K562 (cell line): ENCODE measurements around the gene PTPN18. TPM values are rescaled to one million over a fixed set of nuclear protein-coding genes. Genes with fewer than 3 reads are reported as not detected.

Experiments used
- ATAC-seq: fragments of 200-7000 bp; cut with Tn5 transposase; 3 replicates; pipeline ENCODE4 v1.9.1; 2020; ENCODE audit warnings: moderate library complexity
- BruUV-seq: library from RNA; stranded (reverse); fragments of 400-500 nt; replicated peaks from 2 replicates; lab custom pipeline; 2021; lab: Mats Ljungman, UMichigan
- CTCF ChIA-PET: fragments of 300-600 bp; formaldehyde crosslinking; extraction: SDS; loops from one replicate; lab custom pipeline; 2021; ENCODE audit warnings: low intra/inter-chr PET ratio; lab: Yijun Ruan, JAX
- POLR2A ChIA-PET: fragments of 300-600, 350-650 bp; sonication (Branson Sonifier 250); formaldehyde crosslinking; extraction: SDS; loops from one replicate; lab custom pipeline; 2021; ENCODE audit warnings: antibody characterized with exemption, inconsistent platforms; lab: Yijun Ruan, JAX
- DNase-seq, 4 experiments: peaks; one replicate each; pipeline versions ENCODE4 v3.0.0 to v3.0.0-alpha.2; 2011 to 2018; ENCODE audit warnings: low spot score in 3 of 4, mixed read lengths in 3 of 4; ENCODE audit errors: extremely low read depth in 1 of 4
- FAIRE-seq: peaks from 2 replicates; lab custom pipeline; 2011; peaks lifted over from hg19 to GRCh38; lab: Jason Lieb, UNC
- H2AFZ ChIP-seq: 2 replicates; pipeline ENCODE4 v1.6.0; 2011; ENCODE audit warnings: low read depth, low read length, control low read depth, inconsistent platforms
- H3K27ac ChIP-seq: fragments of 200-600 bp; 3 replicates; pipeline ENCODE4 v1.8.0; 2011; ENCODE audit warnings: low read depth, mild to moderate bottlenecking, control low read depth, inconsistent platforms, low read length, moderate library complexity, mixed read lengths; ENCODE audit errors: extremely low read depth
- H3K27me3 ChIP-seq, 2 experiments: fragments of 300-600 bp in 1 of 2; 2 replicates in 1 of 2; 3 replicates in 1 of 2; pipeline versions ENCODE4 v1.6.0 to v1.8.0; 2011; ENCODE audit warnings: inconsistent platforms in 2 of 2, low read length in 2 of 2, mild to moderate bottlenecking in 1 of 2, mixed read lengths in 1 of 2, moderate library complexity in 1 of 2; ENCODE audit not compliant: control insufficient read depth in 2 of 2, insufficient read depth in 2 of 2
- H3K36me3 ChIP-seq: fragments of 300-600 bp; 3 replicates; pipeline ENCODE4 v1.8.0; 2011; ENCODE audit warnings: mild to moderate bottlenecking, low read length, inconsistent platforms; ENCODE audit not compliant: control insufficient read depth, insufficient read depth
- H3K4me1 ChIP-seq, 2 experiments: fragments of 200-600 bp in 1 of 2; replicated peaks in 1 of 2; 2 replicates in 1 of 2; 3 replicates in 1 of 2; pipeline versions ENCODE4 v1.5.1 to v1.8.0; 2011; ENCODE audit warnings: inconsistent platforms in 2 of 2, low read length in 2 of 2, mild to moderate bottlenecking in 1 of 2, mixed read lengths in 1 of 2, moderate library complexity in 1 of 2; ENCODE audit not compliant: control insufficient read depth in 2 of 2, insufficient read depth in 2 of 2
- H3K4me2 ChIP-seq: 2 replicates; pipeline ENCODE4 v1.6.1; 2011; ENCODE audit warnings: low read length, control low read depth, inconsistent platforms, mixed read lengths; ENCODE audit not compliant: insufficient read depth
- H3K4me3 ChIP-seq: fragments of 200-600 bp; sonication (generic), shearing (Covaris generic); 2 replicates; pipeline ENCODE4 v1.5.1; 2016; ENCODE audit warnings: control low read depth, inconsistent platforms
- H3K79me2 ChIP-seq: fragments of 200-600 bp; 3 replicates; pipeline ENCODE4 v1.8.0; 2011; ENCODE audit warnings: low read length, inconsistent platforms; ENCODE audit not compliant: control insufficient read depth, insufficient read depth
- H3K9ac ChIP-seq, 2 experiments: 2 replicates each; pipeline versions ENCODE4 v1.6.0 to v1.6.1; 2011; ENCODE audit warnings: low read depth in 2 of 2, low read length in 2 of 2, control low read depth in 1 of 2, inconsistent platforms in 1 of 2, mild to moderate bottlenecking in 1 of 2, mixed read lengths in 1 of 2; ENCODE audit not compliant: insufficient read depth in 1 of 2
- H3K9me1 ChIP-seq: one replicate; pipeline ENCODE4 v1.6.0; 2011; ENCODE audit warnings: inconsistent platforms, mild to moderate bottlenecking, low read length, moderate library complexity; ENCODE audit not compliant: control insufficient read depth, insufficient read depth
- H3K9me3 ChIP-seq: replicated peaks from 2 replicates; pipeline ENCODE4 v1.5.1; 2011; ENCODE audit warnings: low read depth, low read length, inconsistent platforms; ENCODE audit not compliant: control insufficient read depth, insufficient read depth
- H4K20me1 ChIP-seq: replicated peaks from 2 replicates; pipeline ENCODE4 v1.6.1; 2011; ENCODE audit warnings: low read length, inconsistent platforms, mixed read lengths; ENCODE audit not compliant: control insufficient read depth, insufficient read depth
- POLR2G ChIP-seq: fragments of 200-400 bp; formaldehyde crosslinking; IDR thresholded peaks from 2 replicates; pipeline ENCODE4 v1.6.1; 2017; ENCODE audit warnings: low read depth, mild to moderate bottlenecking, antibody characterized with exemption, low read length, moderate library complexity
- RBFOX2 ChIP-seq: fragments of 200-400 bp; formaldehyde crosslinking; IDR thresholded peaks from 2 replicates; pipeline ENCODE4 v1.6.1; 2017; ENCODE audit warnings: low read depth, mild to moderate bottlenecking, low read length, moderate library complexity
- ZNF143 ChIP-seq: sonication (generic); formaldehyde crosslinking; IDR thresholded peaks from 2 replicates; pipeline ENCODE4 v1.9.0; 2022; ENCODE audit warnings: mild to moderate bottlenecking, missing genetic modification reagents
- WGBS: fragments of 100-300 bp; shearing (Covaris generic); methylation state at CpG from one replicate; pipeline ENCODE4 v1.1.6; 2016; ENCODE audit warnings: low coverage, mixed read lengths; ENCODE audit not compliant: insufficient coverage; ENCODE audit errors: missing lambda C conversion rate; 5-methylcytosine and 5-hydroxymethylcytosine counted together
- in situ Hi-C: fragments of 300-500 bp; cut with MboI; formaldehyde crosslinking; loops from 4 replicates; pipeline ENCODE4 v1.15.0; 2018; ENCODE audit warnings: inconsistent platforms, mixed read lengths
- intact Hi-C: fragments of 100-400 bp; cut with micrococcal nuclease; formaldehyde crosslinking; loops from 2 replicates; pipeline ENCODE4 v1.14.2; 2022
- polyA plus RNA-seq, 8 experiments: library from polyadenylated mRNA; depleted of rRNA in 4 of 8; stranded (reverse) in 5 of 8; unstranded in 3 of 8; fragments of >200 nt; fragmentation: Nextera tagmentation in 2 of 8; fragmentation: Illumina TruSeq in 1 of 8; extraction: Ambion mirVana in 2 of 8; extraction: Trizol in 1 of 8; gene quantifications; 2 replicates each; pipeline versions ENCODE4 v1.2.1 to v1.2.3, GENCODE V29; 2011 to 2014; ENCODE audit warnings: inconsistent platforms in 1 of 8, missing spikeins in 1 of 8
- total RNA-seq, 7 experiments: library from RNA; depleted of rRNA in 6 of 7; stranded (reverse); fragments of >200 nt in 6 of 7; fragmentation: Illumina TruSeq in 2 of 7; extraction: Trizol in 2 of 7; gene quantifications; 2 replicates each; pipeline versions ENCODE4 v1.2.1 to v1.2.3, GENCODE V29; 2011 to 2021; ENCODE audit warnings: low replicate concordance in 1 of 7
- TF ChIP-seq, protein P1 (sequence below): sonication (generic); formaldehyde crosslinking; IDR thresholded peaks from 2 replicates; pipeline ENCODE4 v1.8.0; 2023; ENCODE audit warnings: missing genetic modification reagents, mild to moderate bottlenecking, borderline replicate concordance

PTPN18 gene
- total and polyA plus RNA-seq, 9 of the 15 experiments (the other 6 are each of a cell fraction or from before 2014, with no cell fraction given): 11.6 to 90.7 (median 49.6) TPM

DNA sequence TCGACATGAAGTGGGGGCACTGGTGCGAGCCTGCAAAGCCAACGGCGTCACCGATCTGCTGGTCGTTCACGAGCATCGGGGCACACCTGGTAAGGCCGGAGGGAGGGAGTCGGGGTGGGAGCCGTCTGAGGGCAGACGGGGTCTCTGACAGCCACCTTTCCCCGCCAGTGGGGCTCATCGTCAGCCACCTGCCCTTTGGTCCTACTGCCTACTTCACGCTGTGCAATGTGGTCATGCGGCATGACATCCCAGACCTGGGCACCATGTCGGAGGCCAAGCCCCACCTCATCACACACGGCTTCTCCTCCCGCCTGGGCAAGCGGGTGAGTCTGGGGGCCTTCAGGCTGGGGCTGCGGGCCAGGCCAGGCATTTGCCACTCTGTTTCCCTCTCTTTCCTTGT is 10.2 kb upstream of the PTPN18 start:
- Histone ChIP-seq H3K9ac (peak overlapping the region in 1 of 2 experiments; percentile 31; a peak in 1 of 4 replicates), H3K36me3 (peaks cover 54% of the 10 kb centered on the region), H3K4me2 (no peak overlapping the region), H2AFZ (no peak overlapping the region), H4K20me1 (no peaks in the 10 kb centered on the region), H3K4me3 (no peak overlapping the region), H3K27ac (no peak overlapping the region), H3K9me1 (no peaks in the 10 kb centered on the region), H3K27me3 (no peaks in the 10 kb centered on the region), H3K9me3 (no peaks in the 10 kb centered on the region), H3K79me2 (peaks cover 39% of the 10 kb centered on the region), H3K4me1 (peaks cover 6 to 35% of the 10 kb centered on the region in 2 experiments)
- DNase-seq (no peak), ATAC-seq (no peak), FAIRE-seq (no peak)
- ChIA-PET CTCF (no interaction called here), POLR2A (interaction anchor here (6.1 kb wide), 1 partner anchor 8 kb away, joined by 63 read pairs; the partner anchor contains the start of gene PTPN18)
- intact Hi-C loops: loop anchor here (10.0 kb wide), 1 partner anchor 79 kb away; no protein-coding TSS in a partner anchor
- BruUV-seq: no TSS peak
- WGBS: 98% methylated on average over 16 of the region's 21 CpGs
- in situ Hi-C loops: loop anchor here (25.0 kb wide), 2 partner anchors 892 to 1167 kb away; no protein-coding TSS in a partner anchor
- TF ChIP-seq ZNF143 (CRISPR knock-in tag): no peak
- TF ChIP-seq RBFOX2: peak; percentile 40; the same call in 1 of the 2 replicates
- TF ChIP-seq, protein P1, sequence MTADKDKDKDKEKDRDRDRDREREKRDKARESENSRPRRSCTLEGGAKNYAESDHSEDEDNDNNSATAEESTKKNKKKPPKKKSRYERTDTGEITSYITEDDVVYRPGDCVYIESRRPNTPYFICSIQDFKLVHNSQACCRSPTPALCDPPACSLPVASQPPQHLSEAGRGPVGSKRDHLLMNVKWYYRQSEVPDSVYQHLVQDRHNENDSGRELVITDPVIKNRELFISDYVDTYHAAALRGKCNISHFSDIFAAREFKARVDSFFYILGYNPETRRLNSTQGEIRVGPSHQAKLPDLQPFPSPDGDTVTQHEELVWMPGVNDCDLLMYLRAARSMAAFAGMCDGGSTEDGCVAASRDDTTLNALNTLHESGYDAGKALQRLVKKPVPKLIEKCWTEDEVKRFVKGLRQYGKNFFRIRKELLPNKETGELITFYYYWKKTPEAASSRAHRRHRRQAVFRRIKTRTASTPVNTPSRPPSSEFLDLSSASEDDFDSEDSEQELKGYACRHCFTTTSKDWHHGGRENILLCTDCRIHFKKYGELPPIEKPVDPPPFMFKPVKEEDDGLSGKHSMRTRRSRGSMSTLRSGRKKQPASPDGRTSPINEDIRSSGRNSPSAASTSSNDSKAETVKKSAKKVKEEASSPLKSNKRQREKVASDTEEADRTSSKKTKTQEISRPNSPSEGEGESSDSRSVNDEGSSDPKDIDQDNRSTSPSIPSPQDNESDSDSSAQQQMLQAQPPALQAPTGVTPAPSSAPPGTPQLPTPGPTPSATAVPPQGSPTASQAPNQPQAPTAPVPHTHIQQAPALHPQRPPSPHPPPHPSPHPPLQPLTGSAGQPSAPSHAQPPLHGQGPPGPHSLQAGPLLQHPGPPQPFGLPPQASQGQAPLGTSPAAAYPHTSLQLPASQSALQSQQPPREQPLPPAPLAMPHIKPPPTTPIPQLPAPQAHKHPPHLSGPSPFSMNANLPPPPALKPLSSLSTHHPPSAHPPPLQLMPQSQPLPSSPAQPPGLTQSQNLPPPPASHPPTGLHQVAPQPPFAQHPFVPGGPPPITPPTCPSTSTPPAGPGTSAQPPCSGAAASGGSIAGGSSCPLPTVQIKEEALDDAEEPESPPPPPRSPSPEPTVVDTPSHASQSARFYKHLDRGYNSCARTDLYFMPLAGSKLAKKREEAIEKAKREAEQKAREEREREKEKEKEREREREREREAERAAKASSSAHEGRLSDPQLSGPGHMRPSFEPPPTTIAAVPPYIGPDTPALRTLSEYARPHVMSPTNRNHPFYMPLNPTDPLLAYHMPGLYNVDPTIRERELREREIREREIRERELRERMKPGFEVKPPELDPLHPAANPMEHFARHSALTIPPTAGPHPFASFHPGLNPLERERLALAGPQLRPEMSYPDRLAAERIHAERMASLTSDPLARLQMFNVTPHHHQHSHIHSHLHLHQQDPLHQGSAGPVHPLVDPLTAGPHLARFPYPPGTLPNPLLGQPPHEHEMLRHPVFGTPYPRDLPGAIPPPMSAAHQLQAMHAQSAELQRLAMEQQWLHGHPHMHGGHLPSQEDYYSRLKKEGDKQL (CRISPR knock-in tag): no peak
- TF ChIP-seq POLR2G: 0 out of 2 replicates have a peak, but pooled peaks have one; percentile 26
